ENCODE measurements around the gene ITPR1.

GRCh38 chr3:4753073-4753691, 260.0 kb downstream of the ITPR1 start:
- TF ChIP-seq GABPA (IDR thresholded peaks at IDR 0.05; ENCODE audit: low read depth), result no peak
- no peak for TF ChIP-seq CTCF (IDR thresholded peaks at IDR 0.05; ENCODE audit: insufficient read depth, low read length)
- no peak for TF ChIP-seq SPI1 (IDR thresholded peaks at IDR 0.05; ENCODE audit: borderline replicate concordance, low read depth)
- no peak for TF ChIP-seq POLR2AphosphoS5 (IDR thresholded peaks at IDR 0.05; ENCODE audit: low read depth)

Measured in HL-60 (cell line).